Keratinocyte (primary cell): ENCODE results near the gene CYFIP1. TPM values are rescaled to one million over a fixed set of nuclear protein-coding genes. Genes with fewer than 3 reads are reported as not detected.

Source experiments
- DNase-seq: peaks from one replicate; pipeline ENCODE4 v3.0.0-alpha.2; 2011; ENCODE audit warnings: low read depth, missing footprints, low spot score
- FAIRE-seq: peaks from 2 replicates; lab custom pipeline; 2011; peaks lifted over from hg19 to GRCh38; lab: Jason Lieb, UNC
- H2AFZ ChIP-seq: 2 replicates; pipeline ENCODE4 v1.6.0; 2012; ENCODE audit warnings: low read length, control low read depth, inconsistent platforms; ENCODE audit not compliant: control insufficient read depth
- H3K27ac ChIP-seq: 2 replicates; pipeline ENCODE4 v1.5.1; 2011; ENCODE audit warnings: low read length; ENCODE audit not compliant: control insufficient read depth, insufficient read depth
- H3K27me3 ChIP-seq: 3 replicates; pipeline ENCODE4 v1.6.0; 2011; ENCODE audit warnings: low read length; ENCODE audit not compliant: control insufficient read depth, insufficient read depth; ENCODE audit errors: extremely low read depth
- H3K36me3 ChIP-seq, 2 experiments: 2 replicates in 1 of 2; 3 replicates in 1 of 2; pipeline ENCODE4 v1.5.1; 2011; ENCODE audit warnings: low read length in 2 of 2, mild to moderate bottlenecking in 1 of 2; ENCODE audit not compliant: control insufficient read depth in 2 of 2, insufficient read depth in 2 of 2; ENCODE audit errors: extremely low read depth in 1 of 2
- H3K4me1 ChIP-seq: 3 replicates; pipeline ENCODE4 v1.5.1; 2011; ENCODE audit warnings: low read length; ENCODE audit not compliant: control insufficient read depth, insufficient read depth; ENCODE audit errors: extremely low read depth
- H3K4me2 ChIP-seq: 3 replicates; pipeline ENCODE4 v1.6.0; 2011; ENCODE audit warnings: low read depth, low read length; ENCODE audit not compliant: control insufficient read depth, insufficient read depth; ENCODE audit errors: extremely low read depth
- H3K4me3 ChIP-seq, 3 experiments: fragments of 200-600 bp in 1 of 3; sonication (generic) in 1 of 3; 2 replicates in 2 of 3; 3 replicates in 1 of 3; pipeline ENCODE4 v1.5.1; 2011 to 2016; ENCODE audit warnings: low read length in 3 of 3, mild to moderate bottlenecking in 3 of 3, control low read depth in 2 of 3, inconsistent platforms in 1 of 3, low read depth in 1 of 3, mixed read lengths in 1 of 3, mixed run types in 1 of 3, moderate library complexity in 1 of 3; ENCODE audit not compliant: control insufficient read depth in 2 of 3, insufficient read depth in 2 of 3; ENCODE audit errors: extremely low read depth in 1 of 3
- H3K79me2 ChIP-seq: 2 replicates; pipeline ENCODE4 v1.6.0; 2012; ENCODE audit warnings: low read length; ENCODE audit not compliant: control insufficient read depth, insufficient read depth
- H3K9ac ChIP-seq: 3 replicates; pipeline ENCODE4 v1.6.0; 2011; ENCODE audit warnings: low read length; ENCODE audit not compliant: control insufficient read depth, insufficient read depth; ENCODE audit errors: extremely low read depth
- H3K9me1 ChIP-seq: 3 replicates; pipeline ENCODE4 v1.6.0; 2011; ENCODE audit warnings: low read length; ENCODE audit not compliant: control insufficient read depth, insufficient read depth; ENCODE audit errors: extremely low read depth
- H3K9me3 ChIP-seq: 2 replicates; pipeline ENCODE4 v1.5.1; 2012; ENCODE audit warnings: low read depth, low read length; ENCODE audit not compliant: control insufficient read depth
- H4K20me1 ChIP-seq: 3 replicates; pipeline ENCODE4 v1.6.0; 2011; ENCODE audit warnings: low read length; ENCODE audit not compliant: control insufficient read depth, insufficient read depth; ENCODE audit errors: extremely low read depth
- CTCF ChIP-seq, 3 experiments: IDR thresholded peaks in 1 of 3; conservative IDR thresholded peaks in 1 of 3; optimal IDR thresholded peaks in 1 of 3; 2 replicates in 2 of 3; 3 replicates in 1 of 3; pipeline versions ENCODE3 to v1.5.1; 2011; ENCODE audit warnings: low read length in 3 of 3, mild to moderate bottlenecking in 3 of 3, moderate library complexity in 2 of 3, control low read depth in 1 of 3, inconsistent platforms in 1 of 3; ENCODE audit not compliant: insufficient read depth in 2 of 3; ENCODE audit errors: extremely low read depth in 1 of 3
- EZH2 ChIP-seq: IDR thresholded peaks from one replicate; pipeline ENCODE4 v1.6.1; 2012; ENCODE audit warnings: inconsistent platforms, mild to moderate bottlenecking, low read length, moderate library complexity
- dilution Hi-C: fragments of 300-500 bp; cut with MboI; formaldehyde crosslinking; loops from one replicate; pipeline ENCODE4 v1.7.0; 2020; ENCODE audit warnings: low sequenced_read_pairs; ENCODE audit not compliant: extremely low pct_ligation_motif_present
- polyA plus RNA-seq, 5 experiments: library from polyadenylated mRNA; depleted of rRNA in 3 of 5; stranded (reverse) in 3 of 5; stranded (forward) in 1 of 5; unstranded in 1 of 5; fragments of >200 nt; gene quantifications; 1 replicate in 1 of 5; 2 replicates in 3 of 5; 3 replicates in 1 of 5; pipeline versions ENCODE4 v1.2.1 to v1.2.3, GENCODE V29; 2011 to 2012; ENCODE audit warnings: missing spikeins in 2 of 5, low read depth in 1 of 5, low replicate concordance in 1 of 5

CYFIP1 gene
- polyA plus RNA-seq, 1 donor (not counting 4 experiments of a cell fraction or from before 2014, with no cell fraction given), result 72.3 TPM

GRCh38 chr15:22874966-22875365 lies 105.2 kb downstream of the CYFIP1 start:
- Histone ChIP-seq H3K4me2 (no peak overlapping the region), H3K79me2 (no peaks in the 10 kb centered on the region)
- no peak for FAIRE-seq

GRCh38 chr15:22874256-22874655 lies 105.9 kb downstream of the CYFIP1 start:
- H3K27me3 ChIP-seq, result no peaks in the 10 kb centered on the region
- H3K36me3 ChIP-seq, result peaks cover 20 to 44% of the 10 kb centered on the region in 2 experiments
- H3K9ac ChIP-seq, result no peak overlapping the region
- dilution Hi-C loops, result no loop called here
- no peaks in the 10 kb centered on the region for H3K79me2 ChIP-seq
- no peak for TF ChIP-seq CTCF (optimal IDR thresholded peaks at IDR 0.05 in 1 of 3, IDR thresholded peaks at IDR 0.05 in 1 of 3, conservative IDR thresholded peaks at IDR 0.05 in 1 of 3; ENCODE audit: extremely low read depth in 1 of 3, insufficient read depth in 2 of 3, low read length in 3 of 3)
- no peak overlapping the region for H3K4me3 ChIP-seq
- H3K9me3 ChIP-seq, result no peaks in the 10 kb centered on the region
- FAIRE-seq (no peak), DNase-seq (no peak)
- H3K9me1 ChIP-seq, result no peaks in the 10 kb centered on the region
- H4K20me1 ChIP-seq, result no peaks in the 10 kb centered on the region
- H2AFZ ChIP-seq, result no peak overlapping the region
- H3K4me2 ChIP-seq, result no peak overlapping the region
- H3K4me1 ChIP-seq, result no peaks in the 10 kb centered on the region
- no peak overlapping the region for H3K27ac ChIP-seq

More at GRCh38 chr15:22874966-22875365, 105.2 kb downstream of the CYFIP1 start:
- no peaks in the 10 kb centered on the region for H3K9me3 ChIP-seq
- no peak overlapping the region for H3K27ac ChIP-seq
- H3K4me3 ChIP-seq, result no peak overlapping the region
- H2AFZ ChIP-seq, result no peak overlapping the region
- H4K20me1 ChIP-seq, result no peaks in the 10 kb centered on the region
- peaks cover 16 to 41% of the 10 kb centered on the region in 2 experiments for H3K36me3 ChIP-seq
- no peak for DNase-seq
- no peaks in the 10 kb centered on the region for H3K9me1 ChIP-seq
- H3K27me3 ChIP-seq, result no peaks in the 10 kb centered on the region
- H3K9ac ChIP-seq, result no peak overlapping the region
- TF ChIP-seq EZH2, result no peak
- TF ChIP-seq CTCF (optimal IDR thresholded peaks at IDR 0.05 in 1 of 3, IDR thresholded peaks at IDR 0.05 in 1 of 3, conservative IDR thresholded peaks at IDR 0.05 in 1 of 3; ENCODE audit: extremely low read depth in 1 of 3, insufficient read depth in 2 of 3, low read length in 3 of 3), result no peak
- no peaks in the 10 kb centered on the region for H3K4me1 ChIP-seq
- dilution Hi-C loops, result no loop called here
